NCI-H1436 (cell line): ENCODE measurements around the gene COPE.
"Not testable (repeated sequence)": the region's sequence is repeated elsewhere in the genome, so short reads cannot be mapped to it uniquely, and the experiment has no call there.

Experiments used
- DNase-seq: peaks from one replicate; lab custom pipeline; 2025; lab: John Stamatoyannopoulos, UW

COPE gene

GRCh38 chr19:18940769-18941627, 21.8 kb upstream of the COPE start, which contains the start of gene HOMER3:
TSS of gene HOMER3 (minus strand) at chr19:18941217. CDS start at chr19:18938982, 2,235 bp downstream.
- peak; percentile 64 for DNase-seq

DNA sequence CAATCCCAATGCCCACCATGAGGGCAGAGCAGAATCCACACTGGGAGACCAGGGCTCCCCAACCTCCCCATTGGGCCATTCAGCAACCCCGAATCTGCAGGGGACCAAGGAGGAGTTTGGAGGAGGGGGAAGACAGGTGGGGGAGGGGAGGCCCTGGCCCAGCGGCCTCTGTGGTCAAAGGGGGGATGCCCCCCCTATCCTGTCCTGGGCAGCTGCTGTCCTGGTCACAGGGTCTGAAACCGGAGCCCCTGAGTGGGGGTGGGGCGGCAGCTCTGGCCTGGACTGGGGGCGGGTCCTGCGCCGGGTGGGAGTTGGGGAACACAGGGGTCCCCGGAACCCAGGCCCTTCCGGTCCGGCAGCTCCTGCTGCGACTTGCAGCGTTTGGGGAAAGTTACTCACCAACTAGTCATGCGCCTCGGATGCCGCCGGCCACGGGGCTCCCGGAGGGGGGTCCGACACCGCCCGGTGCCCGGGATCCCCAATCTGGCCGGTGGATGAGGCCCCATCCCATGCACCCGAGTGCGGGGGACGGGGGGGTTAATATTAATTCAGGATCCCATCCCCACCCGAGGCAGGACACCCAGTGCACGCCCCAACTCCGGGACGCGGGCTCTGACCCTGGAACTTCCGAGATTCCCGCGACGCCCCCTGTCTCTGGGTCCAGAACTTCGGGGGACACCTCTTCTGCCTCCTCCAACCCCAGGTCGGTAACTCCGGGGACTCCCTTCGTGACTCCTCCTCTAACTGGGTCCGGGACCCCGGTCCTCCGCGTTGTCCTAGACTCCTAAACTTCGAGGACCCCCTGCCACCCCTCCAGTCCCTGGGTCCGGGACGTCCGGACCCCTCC, 21.0 kb upstream of the COPE start:
- DNase-seq: no peak

DNA sequence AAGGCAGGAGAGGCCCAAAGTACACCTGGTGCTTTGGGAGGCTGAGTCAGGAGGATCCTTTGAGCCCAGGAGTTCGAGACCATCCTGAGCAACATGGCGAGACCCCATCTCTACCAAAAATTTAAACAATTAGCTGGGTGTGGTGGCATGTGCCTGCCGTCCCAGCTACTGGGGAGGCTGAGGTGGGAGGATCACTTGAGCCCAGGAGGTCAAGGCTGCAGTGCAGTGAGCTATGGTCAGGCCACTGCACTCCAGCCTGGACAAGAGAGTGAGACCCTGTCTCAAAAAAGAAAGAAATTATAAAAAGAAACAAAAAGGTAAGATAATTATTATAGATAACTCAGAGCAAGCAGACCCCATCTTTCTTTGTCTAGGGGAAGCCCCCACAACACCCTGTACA, 20.0 kb upstream of the COPE start:
- DNase-seq: no peak

DNA sequence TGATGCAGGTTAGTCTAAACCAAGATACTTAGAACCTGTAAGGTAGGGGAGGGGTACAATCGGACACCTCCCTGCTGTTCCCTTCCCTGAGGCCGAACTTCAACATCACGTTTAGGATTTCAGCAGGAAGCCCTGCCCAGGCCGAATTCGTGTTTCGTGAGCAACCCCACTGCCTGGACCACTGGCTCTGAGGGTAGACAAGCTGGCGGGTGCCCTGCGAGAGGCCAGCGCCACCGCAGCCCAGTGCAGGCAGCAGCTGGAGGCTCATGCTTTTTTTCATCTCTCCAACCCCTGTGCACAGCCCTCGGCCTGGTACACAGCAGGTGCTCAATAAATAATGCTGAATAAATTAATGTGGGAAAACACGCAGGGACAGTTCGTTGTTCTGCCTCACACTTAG, 14.1 kb upstream of the COPE start:
- no peak for DNase-seq

DNA sequence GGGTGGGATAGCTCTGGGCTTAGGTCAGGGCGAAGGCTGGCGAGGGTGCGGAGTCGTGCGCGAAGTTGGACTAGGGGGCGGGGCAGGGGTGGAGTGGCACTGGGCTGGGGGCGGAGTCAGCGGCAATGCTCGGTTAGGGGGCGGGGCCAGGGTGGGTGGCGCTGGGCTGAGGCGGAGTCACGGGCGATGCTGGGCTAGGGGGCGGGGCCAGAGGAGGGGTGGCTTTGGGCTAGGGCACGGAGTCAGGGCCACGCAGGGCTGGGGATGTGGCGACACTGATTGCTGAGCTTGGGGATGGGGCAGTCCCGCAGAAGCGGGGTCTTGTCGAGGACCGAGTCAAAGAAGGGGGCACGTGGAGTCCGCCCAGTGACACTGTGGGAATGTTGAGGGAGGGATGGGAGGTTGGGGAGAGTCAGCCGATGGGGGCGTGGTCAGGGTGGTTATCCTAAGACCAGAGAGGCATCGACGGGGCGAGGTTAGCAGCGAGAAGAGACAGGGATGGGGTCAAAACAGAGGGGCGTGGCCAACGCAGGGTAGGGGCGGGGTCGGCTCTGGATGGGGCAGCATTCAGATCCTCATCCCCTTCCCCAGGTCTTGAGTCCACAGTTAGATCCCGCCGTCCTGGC, 13.1 kb upstream of the COPE start:
- DNase-seq: no peak

- DNase-seq: no peak
These were observed 12.4 kb upstream of the COPE start for GRCh38 chr19:18931316-18932162.

GRCh38 chr19:18929311-18929710, 10.1 kb upstream of the COPE start:
- DNase-seq: no peak

DNA sequence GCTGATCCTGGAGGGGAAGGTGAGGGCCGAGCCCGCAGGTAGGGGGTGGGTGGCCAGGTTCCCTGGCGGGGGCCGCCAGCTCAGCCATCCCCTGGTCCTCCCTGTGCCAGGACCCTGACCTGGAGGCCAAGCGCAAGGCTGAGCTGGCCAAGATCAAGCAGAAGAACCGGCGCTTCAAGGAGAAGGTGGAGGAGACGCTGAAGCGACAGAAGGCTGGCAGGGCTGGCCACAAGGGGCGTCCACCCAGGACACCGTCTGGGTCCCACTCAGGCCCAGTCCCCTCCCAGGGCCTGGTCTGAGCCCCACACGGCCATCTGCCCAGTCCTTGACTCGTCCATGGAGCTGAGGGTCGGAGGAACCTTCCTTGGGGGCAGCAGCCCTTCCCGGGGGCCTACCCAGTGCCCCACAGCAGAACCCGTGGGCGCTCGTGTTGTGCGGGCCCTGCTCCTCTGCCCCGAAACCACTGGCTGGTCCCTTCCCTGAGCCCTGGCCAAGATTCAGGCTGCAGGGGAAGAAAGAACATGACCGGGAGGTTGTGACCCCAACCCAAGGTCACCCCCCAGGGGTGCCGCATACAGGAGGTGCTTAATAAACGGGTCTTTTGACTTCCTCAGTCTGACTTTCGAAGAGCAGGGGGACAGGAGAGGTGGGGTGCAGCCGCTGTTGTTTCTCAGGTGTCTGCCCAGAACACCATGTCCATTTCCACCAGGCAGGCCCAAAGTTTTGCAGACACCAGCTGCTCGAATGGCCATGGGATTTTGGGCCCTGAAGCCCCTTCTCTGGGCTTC, 9.0 kb upstream of the COPE start:
- no peak for DNase-seq

- no peak for DNase-seq
These were observed 5.6 kb upstream of the COPE start for GRCh38 chr19:18924684-18925213.

DNA sequence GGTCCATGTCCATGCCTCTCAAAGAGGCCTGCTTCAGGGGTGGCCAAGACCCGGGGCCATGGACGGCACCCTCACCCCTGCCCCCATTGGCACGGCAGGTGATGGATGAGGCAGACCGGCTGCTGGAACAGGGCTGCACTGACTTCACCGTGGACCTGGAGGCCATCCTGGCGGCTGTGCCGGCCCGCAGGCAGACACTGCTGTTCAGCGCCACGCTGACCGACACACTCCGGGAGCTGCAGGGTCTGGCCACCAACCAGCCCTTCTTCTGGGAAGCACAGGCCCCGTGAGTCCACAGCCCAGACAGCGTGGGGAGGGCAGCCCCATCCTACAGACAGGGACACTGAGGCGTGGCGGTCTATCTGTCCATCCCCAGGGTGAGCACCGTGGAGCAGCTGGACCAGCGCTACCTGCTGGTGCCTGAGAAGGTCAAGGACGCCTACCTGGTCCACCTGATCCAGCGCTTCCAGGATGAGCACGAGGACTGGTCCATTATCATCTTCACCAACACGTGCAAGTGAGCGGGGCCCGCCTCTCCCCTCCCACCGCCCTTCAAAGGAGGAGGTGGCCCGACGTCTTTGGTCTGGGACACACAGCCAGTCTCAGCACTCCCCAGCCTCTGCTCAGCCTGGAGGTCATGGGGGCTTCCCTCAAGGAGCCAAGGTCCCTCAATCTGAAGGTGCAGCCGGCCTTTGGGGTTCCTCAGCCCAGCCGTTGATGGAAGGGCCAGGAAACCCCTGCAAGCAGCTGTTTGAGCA, 3.2 kb upstream of the COPE start:
- no peak for DNase-seq

- no peak for DNase-seq
These were observed 2.4 kb upstream of the COPE start for GRCh38 chr19:18921593-18921992.

DNA sequence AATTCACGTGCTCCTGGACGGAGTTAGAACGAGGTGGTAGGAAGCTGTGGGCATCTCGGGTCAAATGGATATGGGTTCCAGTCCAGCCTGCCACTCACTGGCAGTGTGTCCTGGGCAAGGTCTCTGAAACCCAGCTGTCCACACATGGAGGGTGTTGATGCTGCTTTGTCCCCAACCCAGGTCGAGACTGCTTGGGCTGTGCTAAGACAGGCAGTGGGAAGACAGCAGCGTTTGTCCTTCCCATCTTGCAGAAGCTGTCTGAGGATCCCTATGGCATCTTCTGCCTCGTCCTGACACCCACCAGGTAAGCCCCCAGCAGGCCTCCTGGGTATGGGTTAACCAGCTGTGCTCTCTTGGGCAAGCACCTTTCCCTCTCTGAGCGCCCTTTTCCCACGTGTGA, 1.2 kb upstream of the COPE start:
- no peak for DNase-seq

- DNase-seq: no peak
These were observed 670 bp upstream of the COPE start for GRCh38 chr19:18919900-18920214.

DNA sequence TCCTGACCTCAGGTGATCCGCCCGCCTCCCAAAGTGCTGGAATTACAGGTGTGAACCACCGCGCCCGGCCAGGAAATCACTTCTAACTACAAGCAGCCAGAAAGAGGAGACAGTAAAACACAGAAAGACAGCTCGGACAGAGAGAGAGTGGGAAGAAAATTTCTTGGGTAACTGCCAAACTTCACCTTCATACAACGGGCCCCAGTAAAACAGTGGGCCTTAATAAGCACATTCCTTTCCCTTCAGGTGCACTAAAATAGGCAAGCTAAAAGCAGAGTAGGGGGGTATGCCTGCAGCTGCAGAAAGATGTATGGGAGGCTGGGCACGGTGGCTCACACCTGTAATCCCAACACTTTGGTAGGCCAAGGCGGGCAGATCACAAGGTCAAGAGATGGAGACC, 1.6 kb downstream of the COPE start:
- not testable (repeated sequence) for DNase-seq

DNA sequence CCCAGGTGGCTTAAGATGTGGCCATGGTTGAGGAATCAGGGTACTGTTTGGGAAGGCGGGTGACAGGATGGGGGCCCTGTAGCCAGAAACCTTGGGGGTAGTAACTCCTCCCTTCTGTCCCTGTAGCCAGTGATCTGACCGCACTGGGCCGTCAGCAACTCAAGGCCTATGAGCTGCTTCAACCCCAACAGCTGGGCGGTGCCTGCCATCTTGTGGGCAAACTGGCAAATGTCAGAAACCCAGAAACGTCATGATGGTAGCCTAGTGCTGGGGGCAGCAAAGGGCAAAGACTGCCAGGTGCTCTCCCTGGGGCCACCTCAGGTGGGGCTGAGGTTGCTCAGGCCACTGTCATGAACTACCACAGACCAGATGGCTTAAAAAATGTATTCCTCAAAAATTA, 3.5 kb downstream of the COPE start:
- no peak for DNase-seq

DNA sequence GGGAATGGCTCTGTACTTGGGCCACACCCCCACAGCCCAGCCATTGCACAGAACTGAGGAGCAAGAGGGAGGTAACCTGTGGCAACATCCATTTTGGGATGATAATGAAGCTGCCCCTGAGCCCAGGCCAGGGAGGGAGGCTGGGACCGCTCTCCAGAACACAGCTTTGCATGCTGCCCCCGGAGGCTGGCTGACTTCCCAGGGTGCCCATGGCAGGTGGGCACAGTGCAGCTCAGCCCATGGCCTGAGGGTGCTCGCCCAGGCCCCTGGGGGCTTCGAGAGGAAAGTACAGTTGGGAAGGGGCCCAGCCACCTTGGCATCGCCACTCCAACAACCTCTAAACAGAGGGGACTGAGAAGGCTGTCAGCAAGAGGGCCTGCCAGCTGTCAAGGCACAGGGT, 5.7 kb downstream of the COPE start:
- no peak for DNase-seq

GRCh38 chr19:18912933-18913332, 6.3 kb downstream of the COPE start:
- DNase-seq: no peak

GRCh38 chr19:18910801-18911436, 8.3 kb downstream of the COPE start:
- no peak for DNase-seq

DNA sequence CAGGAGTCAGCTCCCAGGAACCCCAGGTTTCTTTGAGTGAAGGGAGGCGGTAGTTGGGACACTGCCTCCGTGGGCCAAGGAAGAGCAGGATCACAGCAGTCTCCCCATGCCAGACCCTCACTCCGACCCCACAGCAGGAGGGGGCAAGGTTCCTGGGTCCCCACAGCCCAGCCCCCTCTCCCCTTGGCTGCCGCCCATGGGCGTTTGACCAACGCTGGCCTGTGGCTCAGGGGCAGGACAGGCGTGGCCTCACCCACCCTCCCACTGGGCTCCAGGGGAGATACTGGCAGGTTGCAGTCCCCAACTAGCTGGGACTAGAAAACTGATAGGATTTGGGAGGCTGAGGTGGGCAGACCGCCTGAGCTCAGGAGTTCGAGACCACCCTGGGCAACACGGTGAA, 9.2 kb downstream of the COPE start:
- no peak for DNase-seq
